CD4-positive, alpha-beta T cell (primary cell): ENCODE results near the gene PLOD1. TPM values are rescaled to one million over a fixed set of nuclear protein-coding genes. Genes with fewer than 3 reads are reported as not detected.

Experiments
- ATAC-seq: fragments of 200-7000 bp; cut with Tn5 transposase; one replicate; pipeline ENCODE4 v1.10.0; 2022; ENCODE audit warnings: mild to moderate bottlenecking; ENCODE audit not compliant: poor library complexity
- CTCF ChIA-PET: fragments of 350-600 bp; sonication (Branson Sonifier 250); formaldehyde crosslinking; loops from one replicate; lab custom pipeline; 2021; ENCODE audit warnings: antibody characterized with exemption, inconsistent platforms; lab: Charles Lee
- POLR2A ChIA-PET: fragments of 350-600 bp; sonication (Branson Sonifier 250); formaldehyde crosslinking; loops from one replicate; lab custom pipeline; 2021; ENCODE audit warnings: antibody characterized with exemption, inconsistent platforms; lab: Charles Lee
- DNase-seq, 14 experiments: peaks; one replicate each; pipeline ENCODE4 v3.0.0-alpha.2; 2013 to 2020; ENCODE audit warnings: mixed read lengths in 2 of 14
- H3K27ac ChIP-seq, 2 donors: one replicate each; pipeline versions ENCODE4 v1.5.1 to v1.7.0; 2013; ENCODE audit warnings: low read length in 2 of 2, low read depth in 1 of 2, mild to moderate bottlenecking in 1 of 2
- H3K27me3 ChIP-seq, 2 experiments: 1 replicate in 1 of 2; 2 replicates in 1 of 2; pipeline versions ENCODE4 v1.6.1 to v1.7.0; 2013; ENCODE audit warnings: low read length in 2 of 2, control low read depth in 1 of 2, mild to moderate bottlenecking in 1 of 2, moderate library complexity in 1 of 2; ENCODE audit not compliant: insufficient read depth in 2 of 2, control insufficient read depth in 1 of 2
- H3K36me3 ChIP-seq: one replicate; pipeline ENCODE4 v1.6.1; 2013; ENCODE audit warnings: low read length, control low read depth; ENCODE audit not compliant: insufficient read depth
- H3K4me1 ChIP-seq: one replicate; pipeline ENCODE4 v1.6.1; 2013; ENCODE audit warnings: low read length, control low read depth; ENCODE audit not compliant: insufficient read depth
- H3K4me3 ChIP-seq: one replicate; pipeline ENCODE4 v1.5.1; 2013; ENCODE audit warnings: mild to moderate bottlenecking, low read length, moderate library complexity
- H3K9me3 ChIP-seq, 2 experiments: 1 replicate in 1 of 2; 2 replicates in 1 of 2; pipeline versions ENCODE4 v1.6.1 to v1.7.0; 2013; ENCODE audit warnings: low read length in 2 of 2, mild to moderate bottlenecking in 2 of 2, control low read depth in 1 of 2, moderate library complexity in 1 of 2; ENCODE audit not compliant: control insufficient read depth in 1 of 2, insufficient read depth in 1 of 2
- H3K27ac Mint-ChIP-seq: one replicate; pipeline ENCODE4 v1.8.0; 2020; ENCODE audit warnings: mixed read lengths
- H3K27me3 Mint-ChIP-seq: one replicate; pipeline ENCODE4 v1.8.0; 2021; ENCODE audit warnings: mixed read lengths
- H3K36me3 Mint-ChIP-seq: one replicate; pipeline ENCODE4 v1.8.0; 2021; ENCODE audit warnings: low read depth, mixed read lengths
- H3K4me1 Mint-ChIP-seq: one replicate; pipeline ENCODE4 v1.8.0; 2021; ENCODE audit warnings: low read depth, mixed read lengths
- H3K4me3 Mint-ChIP-seq: one replicate; pipeline ENCODE4 v1.8.0; 2020; ENCODE audit warnings: mild to moderate bottlenecking, mixed read lengths
- H3K9me3 Mint-ChIP-seq: one replicate; pipeline ENCODE4 v1.8.0; 2020; ENCODE audit warnings: mixed read lengths
- CTCF ChIP-seq: fragments of 200-600 bp; IDR thresholded peaks from one replicate; pipeline ENCODE4 v1.8.0; 2022; ENCODE audit warnings: antibody characterized with exemption, mild to moderate bottlenecking
- intact Hi-C, 2 experiments: fragments of 100-400 bp; cut with DNase I in 1 of 2; cut with micrococcal nuclease in 1 of 2; formaldehyde crosslinking; loops; one replicate each; pipeline versions ENCODE4 v1.15.1 to v1.9.0; 2023 to 2025; cut with DNase I, micrococcal nuclease
- total RNA-seq, 174 experiments: library from RNA in 2 of 174; stranded (reverse) in 2 of 174; gene quantifications; one replicate each; pipeline ENCODE4 v1.2.3 and lab custom pipeline; 2021 to 2026

The PLOD1 gene
- total RNA-seq, 2 experiments from 2014 or later = 1.6 to 1.8 TPM

DNA sequence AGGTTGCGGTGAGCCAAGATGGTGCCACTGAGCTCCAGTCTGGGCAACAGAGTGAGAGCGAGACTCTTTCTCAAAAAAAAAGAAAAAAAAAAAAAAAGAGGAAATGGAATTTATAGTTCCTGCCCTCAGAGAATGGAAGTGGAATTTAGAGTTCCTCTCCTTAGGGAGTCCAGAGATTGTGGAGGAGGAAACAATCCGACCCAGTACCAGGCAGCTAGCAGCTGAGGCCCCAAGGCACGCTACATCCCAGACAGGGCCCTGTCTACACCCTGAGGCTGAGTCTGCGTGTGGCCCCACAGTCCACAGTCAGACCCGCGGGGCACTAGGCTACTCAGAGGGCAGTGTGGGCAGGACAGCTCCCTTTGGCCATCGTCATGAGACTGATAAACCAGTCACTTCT, 43.8 kb downstream of the PLOD1 start:
- ChIA-PET CTCF (no interaction called here), POLR2A (interaction anchor here (5.6 kb wide), 1 partner anchor 69 kb away, joined by 133 read pairs; no protein-coding TSS in a partner anchor)
- Histone ChIP-seq H3K4me1 (peaks cover 22% of the 10 kb centered on the region), H3K27me3 (no peaks in the 10 kb centered on the region), H3K36me3 (peaks cover 3% of the 10 kb centered on the region), H3K4me3 (no peak overlapping the region), H3K27ac (no peak overlapping the region), H3K9me3 (no peaks in the 10 kb centered on the region)
- no peaks in the 10 kb centered on the region for H3K27me3 Mint-ChIP-seq
- no peaks in the 10 kb centered on the region for H3K9me3 Mint-ChIP-seq
- no peak overlapping the region for H3K27ac Mint-ChIP-seq
- H3K4me3 Mint-ChIP-seq = no peak overlapping the region
- no peak for DNase-seq
- peaks cover 15% of the 10 kb centered on the region for H3K36me3 Mint-ChIP-seq
- H3K4me1 Mint-ChIP-seq = peaks cover 28% of the 10 kb centered on the region
- TF ChIP-seq CTCF = no peak
- intact Hi-C loops = no loop called here
- no peak for ATAC-seq

DNA sequence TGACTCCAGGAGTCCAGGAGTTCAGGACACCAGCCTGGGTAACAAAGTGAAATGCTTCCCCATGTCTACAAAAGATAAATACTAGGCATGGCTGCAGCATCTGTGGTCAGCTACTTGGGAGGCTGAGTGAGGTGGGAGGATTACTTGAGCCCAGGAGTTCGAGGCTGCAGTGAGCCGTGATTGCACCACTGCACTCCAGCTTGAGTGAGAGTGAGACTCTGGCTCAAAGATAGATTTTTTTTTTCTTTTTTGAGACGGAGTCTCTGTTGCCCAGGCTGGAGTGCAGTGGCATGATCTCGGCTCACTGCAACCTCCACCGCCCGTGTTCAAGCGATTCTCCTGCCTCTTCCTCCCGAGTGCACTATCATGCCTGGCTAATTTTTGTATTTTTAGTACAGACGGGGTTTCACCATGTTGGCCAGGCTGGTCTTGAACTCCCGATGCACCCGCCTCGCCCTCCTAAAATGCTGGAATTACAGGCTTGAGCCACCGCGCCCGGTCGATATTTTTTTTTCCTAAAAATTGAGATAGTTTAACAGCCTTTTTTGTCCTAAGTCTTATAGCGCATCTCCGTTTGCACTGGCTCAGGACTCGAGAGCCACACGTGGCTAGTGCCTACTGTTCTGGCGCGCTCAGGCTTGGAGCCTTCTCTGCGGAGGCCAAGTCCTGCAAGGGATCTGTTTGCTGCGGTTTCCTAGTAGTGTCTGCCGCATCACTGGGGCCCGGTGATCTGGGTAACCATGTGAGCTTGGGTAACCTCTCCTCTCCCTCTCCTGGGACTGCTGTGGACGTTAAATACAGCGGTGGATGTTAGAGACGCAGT, 44.7 kb downstream of the PLOD1 start:
- intact Hi-C loops = no loop called here
- DNase-seq (no peak), ATAC-seq (no peak)
- Mint-ChIP-seq H3K4me3 (peak overlapping the region; percentile 91), H3K9me3 (no peaks in the 10 kb centered on the region), H3K4me1 (peaks cover 37% of the 10 kb centered on the region), H3K36me3 (peaks cover 24% of the 10 kb centered on the region), H3K27ac (peak overlapping the region; percentile 93), H3K27me3 (no peaks in the 10 kb centered on the region)
- POLR2A ChIA-PET = interaction anchor here (1.4 to 5.6 kb wide), 5 partner anchors 40 to 172 kb away, joined by 3 to 133 read pairs (median 6); partner anchors contain the start of genes MIIP and PLOD1
- Histone ChIP-seq H3K9me3 (no peaks in the 10 kb centered on the region), H3K36me3 (peaks cover 12% of the 10 kb centered on the region), H3K27me3 (no peaks in the 10 kb centered on the region), H3K27ac (peak overlapping the region; percentile 90 to 97), H3K4me1 (peaks cover 22% of the 10 kb centered on the region), H3K4me3 (peak overlapping the region; percentile 90)
- TF ChIP-seq CTCF = no peak
- CTCF ChIA-PET = interaction anchor here (1.5 kb wide), 1 partner anchor 72 kb away, joined by 5 read pairs; no protein-coding TSS in a partner anchor

DNA sequence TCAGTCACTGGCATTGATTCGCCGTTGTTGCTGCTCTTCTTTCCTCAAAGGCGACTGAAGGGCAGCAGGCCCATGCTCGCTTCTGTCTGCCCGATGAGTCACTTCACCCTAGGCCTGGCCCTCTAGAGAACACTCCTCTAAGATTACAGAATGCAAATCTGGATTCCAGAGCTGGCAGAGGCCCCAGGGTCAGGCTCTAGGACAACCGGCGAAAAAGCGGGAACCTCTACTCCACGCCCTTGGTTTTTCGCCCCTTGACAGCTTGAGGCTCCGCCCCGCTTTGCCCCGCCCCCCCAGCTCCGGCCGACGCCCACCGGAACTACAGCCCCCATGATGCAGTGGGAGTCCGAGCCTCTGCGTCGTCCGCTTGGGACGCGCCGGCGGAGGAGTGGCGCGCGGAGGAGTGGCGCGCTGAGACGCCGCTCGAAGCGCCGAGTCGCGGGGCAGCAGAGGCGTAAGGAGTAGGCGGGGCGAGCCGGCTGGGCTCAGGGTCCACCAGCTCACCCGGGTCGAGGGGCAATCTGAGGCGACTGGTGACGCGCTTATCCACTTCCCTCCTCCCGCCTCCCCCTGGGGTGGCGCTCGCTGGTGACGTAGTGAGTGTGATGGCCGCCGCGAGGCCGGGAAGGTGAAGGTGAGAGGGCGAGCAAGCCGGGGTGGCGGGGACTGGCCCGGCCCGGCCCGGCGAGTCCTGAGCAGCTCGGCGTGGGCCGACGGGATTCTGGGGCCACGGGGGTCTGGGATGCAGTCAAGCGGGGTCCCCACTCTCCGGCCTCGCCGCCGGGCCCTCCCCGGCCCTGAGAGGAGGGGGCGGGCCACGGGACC, 45.5 kb downstream of the PLOD1 start, which contains the start of gene MFN2:
TSS of gene MFN2 (plus strand) at position 594 of the 825 bp plus-strand sequence. CDS start 8,725 bp downstream, outside the sequence.
- no peak for TF ChIP-seq CTCF
- Histone ChIP-seq H3K36me3 (peaks cover 17% of the 10 kb centered on the region), H3K27me3 (no peaks in the 10 kb centered on the region), H3K4me1 (peaks cover 25% of the 10 kb centered on the region), H3K9me3 (no peaks in the 10 kb centered on the region), H3K4me3 (peak within 1 kb of the TSS; percentile 90), H3K27ac (peak within 1 kb of the TSS; percentile 90 to 97)
- DNase-seq (peak; percentile 81 to 96 (median 88)), ATAC-seq (peak; percentile 92)
- peaks cover 45% of the 10 kb centered on the region for H3K4me1 Mint-ChIP-seq
- H3K36me3 Mint-ChIP-seq = peaks cover 33% of the 10 kb centered on the region
- H3K4me3 Mint-ChIP-seq = peak within 1 kb of the TSS; percentile 96
- ChIA-PET POLR2A (interaction anchor here (1.0 to 5.6 kb wide), 6 partner anchors 39 to 260 kb away, joined by 3 to 133 read pairs (median 6); partner anchors contain the start of genes MIIP and PLOD1), CTCF (interaction anchor here (1.5 kb wide), 1 partner anchor 73 kb away, joined by 5 read pairs; no protein-coding TSS in a partner anchor)
- no peaks in the 10 kb centered on the region for H3K9me3 Mint-ChIP-seq
- peak within 1 kb of the TSS; percentile 93 for H3K27ac Mint-ChIP-seq
- no peaks in the 10 kb centered on the region for H3K27me3 Mint-ChIP-seq
- intact Hi-C loops = loop anchor here (1.0 to 5.0 kb wide), 8 partner anchors 39 to 247 kb away; partner anchors contain the start of genes MIIP (in 2 of the 2), CLCN6 (in 1 of the 2), KIAA2013 (in 1 of the 2) and PLOD1 (in 1 of the 2)
